ENCODE data around the gene ICE2.
"Not testable (repeated sequence)": the region's sequence is repeated elsewhere in the genome, so short reads cannot be mapped to it uniquely, and the experiment has no call there.

ICE2 gene

DNA sequence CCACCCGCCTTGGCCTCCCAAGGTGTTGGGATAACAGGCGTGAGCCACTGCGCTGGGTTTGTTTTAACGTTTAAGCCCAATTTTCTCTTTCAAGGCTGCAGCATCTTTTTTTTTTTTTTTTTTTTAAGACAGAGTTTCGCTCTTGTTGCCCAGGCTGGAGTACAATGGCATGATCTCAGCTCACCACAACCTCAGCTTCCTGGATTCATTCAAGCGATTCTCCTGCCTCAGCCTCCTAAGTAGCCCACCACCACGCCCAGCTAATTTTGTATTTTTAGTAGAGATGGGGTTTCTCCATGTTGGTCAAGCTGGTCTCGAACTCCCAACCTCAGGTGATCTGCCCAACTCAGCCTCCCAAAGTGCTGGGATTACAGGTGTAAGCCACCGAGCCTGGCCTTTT is 68.6 kb downstream of the ICE2 start:
- not testable (repeated sequence) for DNase-seq (ENCODE audit: low read depth in 3 of 3)

DNA sequence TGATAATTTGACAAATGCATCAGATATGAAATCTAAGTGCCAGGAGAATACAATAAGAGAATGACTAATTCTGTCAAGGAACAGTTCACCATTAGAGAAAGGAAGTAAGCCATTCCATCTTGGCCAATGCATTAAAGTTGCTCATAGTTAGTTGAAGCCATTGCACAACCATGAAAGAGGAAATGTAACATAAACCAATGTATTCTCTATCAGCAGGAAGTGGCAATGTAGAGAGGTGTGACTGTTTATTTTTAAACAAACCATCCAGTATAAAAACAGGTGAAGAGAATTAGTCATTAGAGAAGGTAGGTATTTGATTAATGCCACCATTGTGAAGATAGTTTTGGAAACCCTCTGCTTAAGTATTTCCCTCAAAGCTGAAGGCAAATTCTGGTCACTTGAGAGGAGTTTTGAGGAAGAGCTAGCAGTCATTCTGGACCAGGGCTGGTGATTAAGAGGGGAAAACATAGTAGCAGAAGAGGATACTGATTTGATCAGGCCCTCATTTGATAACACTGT is 70.4 kb downstream of the ICE2 start:
- DNase-seq (ENCODE audit: low read depth in 3 of 3) = no peak

DNA sequence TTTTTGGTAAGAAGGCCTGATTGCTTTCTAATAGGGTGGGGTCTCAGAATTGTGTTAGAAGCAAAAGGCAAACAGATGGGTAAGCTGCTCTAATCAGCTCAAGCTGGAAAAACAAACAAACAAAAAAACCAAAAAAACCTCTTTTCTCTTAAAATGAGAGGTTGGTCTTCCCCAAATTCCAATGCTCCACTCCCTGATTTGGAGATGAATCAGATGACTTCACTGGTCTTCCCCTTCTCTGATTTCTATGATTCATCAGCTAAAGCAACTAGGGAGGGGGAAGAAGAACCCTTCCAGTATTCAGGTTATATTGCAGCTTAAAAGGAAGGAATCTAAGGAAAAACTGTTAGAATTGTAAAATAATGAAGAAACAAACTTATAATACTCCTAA is 71.5 kb downstream of the ICE2 start:
- DNase-seq (ENCODE audit: low read depth in 3 of 3) = no peak

DNA sequence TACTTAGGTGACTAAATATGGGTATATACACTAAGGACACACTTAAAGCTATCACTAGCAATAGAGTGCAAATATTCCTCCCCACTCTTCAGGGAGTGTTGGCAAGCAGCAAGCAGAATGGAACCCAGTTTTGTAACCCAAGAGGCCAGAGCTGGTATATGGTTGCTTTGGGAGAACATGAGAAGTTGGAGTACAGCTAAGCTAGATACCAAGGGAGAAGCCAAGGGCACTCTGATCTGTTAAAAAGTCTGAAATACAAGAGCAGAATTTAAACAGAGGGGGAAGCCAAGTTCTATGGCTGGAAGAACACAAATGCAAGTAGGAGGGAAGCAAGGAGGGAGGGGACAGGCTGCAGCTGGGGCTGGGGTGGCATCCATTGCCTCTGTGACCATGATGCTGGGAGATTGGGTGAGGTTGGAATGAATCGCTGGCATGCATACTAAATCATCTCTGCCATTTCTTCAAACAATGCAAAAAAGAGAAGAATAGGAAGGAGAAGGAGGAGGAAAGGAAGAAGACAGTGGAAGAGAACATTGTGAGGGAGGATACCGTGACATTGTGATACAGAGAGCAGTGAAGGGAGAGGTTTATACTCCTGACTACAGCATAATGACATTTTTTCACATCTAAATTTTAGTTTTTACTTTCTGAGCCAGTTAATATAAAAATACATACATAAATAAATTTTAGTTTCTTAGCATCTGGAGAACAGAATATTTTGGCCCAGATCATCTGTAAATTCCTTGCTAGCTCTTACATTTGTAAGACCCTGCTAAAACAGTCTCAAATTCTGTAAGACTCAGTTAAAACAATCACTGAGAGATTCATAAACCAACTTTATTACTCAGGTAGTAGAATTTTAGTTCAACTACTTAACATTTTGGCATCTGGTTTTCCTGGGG is 72.2 kb downstream of the ICE2 start:
- no peak for DNase-seq (ENCODE audit: low read depth in 3 of 3)

DNA sequence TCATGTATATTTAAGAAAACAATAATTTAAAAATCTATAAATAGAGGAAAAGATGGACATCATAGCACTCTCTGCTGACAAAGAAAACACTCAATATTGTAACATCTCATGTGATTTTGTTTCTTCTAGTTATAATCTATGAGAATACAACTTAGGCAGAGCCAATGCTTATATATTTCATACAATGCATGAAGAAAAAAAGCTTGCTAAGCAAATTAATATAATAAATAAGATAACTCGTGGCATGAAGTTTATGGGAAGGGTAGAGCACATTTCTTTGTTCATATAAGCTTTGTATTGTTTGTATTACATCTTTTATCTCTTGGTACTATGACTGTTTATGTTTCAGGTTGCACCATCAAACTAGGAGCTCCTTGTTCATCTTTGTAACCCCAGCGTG is 73.5 kb downstream of the ICE2 start:
- no peak for DNase-seq (ENCODE audit: low read depth in 3 of 3)

DNA sequence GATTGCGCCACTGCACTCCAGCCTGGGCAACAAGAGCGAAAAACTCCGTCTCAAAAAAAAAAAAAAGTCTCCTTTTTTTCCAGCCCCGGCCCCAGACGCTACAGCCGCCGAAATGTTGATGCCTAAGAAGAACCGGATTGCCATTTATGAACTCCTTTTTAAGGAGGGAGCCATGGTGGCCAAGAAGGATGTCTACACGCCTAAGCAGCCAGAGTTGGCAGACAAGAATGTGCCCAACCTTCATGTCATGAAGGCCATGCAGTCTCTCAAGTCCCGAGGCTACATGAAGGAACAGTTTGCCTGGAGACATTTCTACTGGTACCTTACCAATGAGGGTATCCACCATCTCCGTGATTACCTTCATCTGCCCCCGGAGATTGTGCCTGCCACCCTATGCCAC is 74.6 kb downstream of the ICE2 start:
- DNase-seq (ENCODE audit: low read depth in 3 of 3) = not testable (repeated sequence)

DNA sequence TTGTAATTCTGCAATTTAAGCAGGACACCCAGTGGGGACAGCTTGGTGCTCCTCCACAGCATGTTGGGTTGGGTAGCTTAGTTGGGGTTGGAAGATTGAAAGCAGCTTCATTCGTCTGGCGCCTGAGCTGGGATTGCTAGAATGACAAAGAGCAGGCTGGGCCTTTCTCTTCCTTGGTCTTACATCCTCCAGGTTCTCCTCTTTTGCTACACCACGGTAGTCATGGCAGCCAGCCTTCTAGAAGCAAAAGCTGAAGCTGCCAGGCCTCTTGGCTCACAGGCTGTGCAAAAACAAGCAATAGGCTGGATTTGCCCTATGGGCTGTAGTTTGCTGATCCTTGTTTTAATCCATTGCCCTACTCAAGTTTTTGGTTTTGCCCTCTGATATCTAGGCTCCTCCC is 78.0 kb downstream of the ICE2 start:
- DNase-seq (ENCODE audit: low read depth in 3 of 3) = no peak

DNA sequence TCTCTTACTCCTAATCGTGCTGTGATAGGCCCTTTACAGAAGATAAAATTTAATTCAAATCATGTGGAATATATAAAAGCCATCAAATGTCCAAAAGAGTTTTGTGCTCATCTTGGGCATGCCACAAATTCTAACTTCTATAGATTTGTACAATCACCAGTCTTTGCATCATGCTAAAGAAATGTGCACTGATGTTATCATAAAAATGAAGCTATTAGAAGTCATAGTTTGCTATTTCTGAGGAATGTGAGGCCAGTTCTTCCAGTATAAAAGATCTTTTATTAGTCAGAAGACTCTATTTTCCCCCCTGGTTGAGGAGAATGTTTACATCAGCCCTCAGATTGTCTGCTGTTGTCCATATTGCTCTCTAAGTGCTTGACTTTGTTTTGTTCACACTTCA is 79.0 kb downstream of the ICE2 start:
- DNase-seq (ENCODE audit: low read depth in 3 of 3) = no peak

DNA sequence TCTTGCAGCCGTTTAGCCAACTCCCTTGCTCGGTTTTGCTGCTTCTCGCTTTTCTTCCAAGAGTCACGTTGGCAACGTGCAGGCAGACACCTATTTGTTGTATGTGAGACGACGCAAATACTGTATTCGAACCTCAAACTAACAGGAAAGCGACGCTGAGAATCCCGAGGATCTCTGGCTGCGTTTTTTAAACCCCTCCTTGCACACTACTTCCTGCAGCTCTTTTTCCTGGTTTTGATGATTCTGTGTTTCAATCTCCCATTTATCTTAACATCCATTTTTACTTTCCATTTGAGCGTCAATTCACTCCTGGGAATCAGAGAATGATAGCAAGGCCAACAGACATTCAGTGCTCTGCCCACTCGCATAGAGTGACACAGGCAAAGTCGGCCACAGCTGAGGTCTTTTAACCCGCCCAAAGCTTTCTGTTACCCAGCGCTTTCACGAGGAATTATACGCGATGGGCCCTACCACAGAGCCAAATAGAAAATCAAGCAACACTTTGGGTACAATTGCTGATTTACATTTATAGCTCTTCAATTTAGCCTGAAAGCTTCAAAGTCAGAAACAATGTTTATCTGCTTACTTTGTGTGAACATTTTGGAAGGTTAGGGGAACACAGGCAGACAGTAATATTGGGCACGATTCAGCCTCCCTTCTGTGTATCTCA is 79.6 kb downstream of the ICE2 start:
- no peak for DNase-seq (ENCODE audit: low read depth in 3 of 3)

DNA sequence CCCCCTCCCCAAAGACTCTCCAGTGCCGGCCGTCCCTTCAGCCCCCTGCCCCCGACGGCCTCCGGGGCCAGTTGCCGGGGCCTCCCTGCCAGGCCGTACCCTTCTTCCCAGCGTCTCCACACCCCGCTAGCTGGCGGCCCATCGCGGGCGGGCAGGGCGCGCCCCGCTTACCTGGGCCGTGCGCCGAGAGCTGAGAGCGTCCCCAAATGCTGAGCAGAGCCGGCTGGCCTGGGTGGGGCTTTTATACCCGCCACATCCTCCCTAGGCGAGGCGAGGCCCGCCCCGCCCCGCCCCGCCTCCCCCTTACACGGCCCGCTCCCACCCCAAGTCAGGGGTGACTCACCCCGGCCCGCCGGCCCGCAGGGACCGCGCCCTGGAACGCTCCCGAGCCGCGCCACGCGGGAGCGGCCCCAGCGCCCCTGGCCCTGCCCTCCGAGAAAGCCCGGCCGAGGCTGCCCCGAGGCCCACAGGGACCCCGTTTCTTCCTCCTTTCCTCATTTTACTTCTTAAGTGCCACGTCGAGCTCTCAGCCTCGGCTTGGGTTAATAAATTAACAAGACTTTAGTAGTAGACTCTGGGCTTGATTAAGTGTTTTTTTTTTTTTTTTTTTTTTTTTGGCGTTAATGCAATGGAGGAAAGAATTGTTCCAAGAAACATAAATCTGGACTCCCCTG is 81.0 kb downstream of the ICE2 start, which contains the start of gene ANXA2:
TSS of gene ANXA2 (minus strand) at position 215 of the 674 bp plus-strand sequence. CDS start 11,911 bp downstream, outside the sequence.
- peak; percentile 61 to 76 (median 68) for DNase-seq (ENCODE audit: low read depth in 3 of 3)

DNA sequence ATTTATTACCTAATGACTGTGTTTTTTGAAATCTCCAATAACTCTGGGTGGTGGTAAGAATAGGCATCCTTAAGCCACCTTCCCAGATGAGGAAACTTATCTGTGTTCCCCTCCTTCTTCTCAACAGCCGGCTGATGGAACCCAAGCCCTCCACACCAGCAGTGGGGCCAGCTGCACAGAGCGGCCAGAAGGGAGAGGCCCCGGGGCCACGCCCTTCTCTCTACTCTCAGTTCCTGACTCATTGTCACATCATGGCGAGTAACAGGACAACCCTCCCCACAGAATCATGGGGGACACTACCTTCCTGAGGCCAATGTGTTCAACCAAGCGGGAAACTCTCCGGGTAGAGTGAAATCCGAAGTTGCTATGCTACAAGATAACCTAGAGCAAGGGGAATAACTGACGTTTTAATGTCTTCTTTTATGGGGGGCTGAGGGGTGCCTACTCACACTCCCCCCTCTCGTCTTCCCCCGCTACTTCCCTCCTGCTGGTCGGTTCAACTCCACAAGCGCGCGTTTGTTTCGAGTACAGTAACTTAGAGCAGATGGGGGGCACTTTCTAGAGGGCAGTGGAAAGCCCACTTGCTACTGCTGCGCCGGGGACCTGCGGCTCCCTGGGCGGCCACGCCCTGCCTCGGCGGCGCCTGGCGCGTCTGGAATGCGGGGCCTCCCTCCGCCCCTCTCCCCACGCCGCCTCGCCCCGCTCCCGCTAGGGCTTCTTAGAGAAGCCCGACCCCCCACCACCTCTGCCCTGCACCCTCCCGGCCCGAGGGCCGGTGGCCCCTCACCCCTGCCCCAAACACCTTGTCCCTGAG is 81.8 kb downstream of the ICE2 start:
- DNase-seq (ENCODE audit: low read depth in 3 of 3) = peak in 1 of 3 donors; percentile 56

DNA sequence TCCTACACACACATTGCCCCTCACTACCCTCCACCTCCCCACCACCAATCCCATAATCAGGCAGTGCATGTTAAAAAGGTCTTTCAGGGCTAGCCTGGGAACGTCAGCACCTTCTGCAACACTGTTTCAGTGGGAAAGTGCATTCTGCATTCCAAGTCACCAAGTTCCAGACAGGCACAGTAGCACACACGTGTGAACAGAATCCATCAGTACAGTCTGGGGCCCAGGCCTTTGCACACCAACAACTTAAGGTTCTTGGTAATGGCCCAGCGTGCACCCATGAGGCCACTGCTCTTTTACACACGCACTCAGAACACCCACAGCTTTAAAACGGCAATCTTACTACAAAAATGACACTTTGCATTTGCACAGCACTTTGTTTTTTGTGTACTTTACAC is 82.4 kb downstream of the ICE2 start:
- no peak for DNase-seq (ENCODE audit: low read depth in 3 of 3)

DNA sequence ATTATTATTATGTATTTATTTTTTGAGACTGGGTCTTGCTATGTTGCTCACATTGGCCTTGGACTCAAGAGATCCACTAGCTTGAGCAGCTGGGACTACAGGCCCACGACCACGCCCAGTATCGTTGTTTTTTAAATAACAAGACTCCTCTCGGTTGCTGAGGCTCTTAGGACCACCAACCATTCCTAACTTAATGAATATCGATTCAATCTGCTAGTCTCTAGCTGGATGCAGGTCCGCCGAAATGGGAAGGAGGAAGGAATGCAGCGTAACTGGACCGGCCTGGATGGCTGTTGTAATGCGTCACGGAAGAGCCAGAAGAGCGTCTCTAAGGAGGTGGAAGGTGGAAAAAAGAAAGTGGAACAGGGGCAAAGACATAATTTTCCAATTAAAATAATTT is 82.8 kb downstream of the ICE2 start:
- no peak for DNase-seq (ENCODE audit: low read depth in 3 of 3)

DNA sequence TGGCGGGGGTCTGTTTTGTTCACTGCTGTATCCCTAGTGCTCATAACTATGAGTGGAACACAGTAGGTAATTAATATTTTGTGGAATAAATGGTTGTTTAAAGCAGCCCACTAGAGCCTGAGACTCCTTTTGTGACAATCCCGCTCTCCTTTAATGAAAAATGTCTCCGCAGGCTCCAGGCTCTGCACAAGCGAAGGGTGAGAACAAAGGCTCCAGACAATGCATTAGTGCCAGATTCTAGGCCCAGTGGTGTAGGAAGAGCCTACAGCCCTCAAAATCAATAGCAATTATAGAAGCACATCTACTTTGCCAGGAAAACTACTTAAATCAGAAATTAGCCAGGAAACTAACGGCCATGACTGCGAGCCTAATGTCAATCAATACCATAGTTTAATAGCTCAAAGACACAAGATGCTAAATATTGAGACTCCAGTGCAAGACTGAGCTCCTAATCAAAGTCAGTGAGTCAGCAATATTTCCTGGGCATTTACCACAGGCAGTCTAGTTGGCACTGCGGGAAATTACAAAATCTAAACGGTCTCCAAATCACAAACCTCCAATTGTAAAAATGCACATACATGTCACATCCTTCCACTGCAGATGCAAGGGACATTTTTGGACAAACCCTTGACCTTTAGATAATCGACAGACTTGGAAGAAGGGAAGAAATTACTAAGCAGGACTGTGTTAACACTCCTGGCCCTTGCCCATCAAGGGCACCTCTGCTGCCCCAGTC is 83.5 kb downstream of the ICE2 start:
- no peak for DNase-seq (ENCODE audit: low read depth in 3 of 3)

DNA sequence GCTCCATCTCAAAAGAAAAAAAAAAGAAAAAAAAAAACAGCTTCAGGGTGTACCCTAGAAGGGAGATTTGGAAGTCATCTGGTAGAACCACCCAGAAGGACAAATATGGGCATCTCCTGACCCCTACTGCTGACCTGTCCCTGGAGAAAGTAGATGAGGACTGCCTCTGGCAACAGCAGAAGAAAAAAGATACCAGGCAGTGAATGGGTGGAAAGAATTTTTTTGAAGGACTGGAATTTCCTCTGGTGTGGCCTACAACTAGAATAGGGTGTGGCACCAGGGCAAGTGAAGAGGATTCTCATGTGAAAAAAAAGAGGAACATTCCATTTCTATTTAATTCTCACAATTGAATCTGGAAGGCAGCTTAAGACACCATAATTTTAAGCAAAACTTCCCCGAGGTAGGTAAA is 84.2 kb downstream of the ICE2 start:
- DNase-seq (ENCODE audit: low read depth in 3 of 3) = no peak

DNA sequence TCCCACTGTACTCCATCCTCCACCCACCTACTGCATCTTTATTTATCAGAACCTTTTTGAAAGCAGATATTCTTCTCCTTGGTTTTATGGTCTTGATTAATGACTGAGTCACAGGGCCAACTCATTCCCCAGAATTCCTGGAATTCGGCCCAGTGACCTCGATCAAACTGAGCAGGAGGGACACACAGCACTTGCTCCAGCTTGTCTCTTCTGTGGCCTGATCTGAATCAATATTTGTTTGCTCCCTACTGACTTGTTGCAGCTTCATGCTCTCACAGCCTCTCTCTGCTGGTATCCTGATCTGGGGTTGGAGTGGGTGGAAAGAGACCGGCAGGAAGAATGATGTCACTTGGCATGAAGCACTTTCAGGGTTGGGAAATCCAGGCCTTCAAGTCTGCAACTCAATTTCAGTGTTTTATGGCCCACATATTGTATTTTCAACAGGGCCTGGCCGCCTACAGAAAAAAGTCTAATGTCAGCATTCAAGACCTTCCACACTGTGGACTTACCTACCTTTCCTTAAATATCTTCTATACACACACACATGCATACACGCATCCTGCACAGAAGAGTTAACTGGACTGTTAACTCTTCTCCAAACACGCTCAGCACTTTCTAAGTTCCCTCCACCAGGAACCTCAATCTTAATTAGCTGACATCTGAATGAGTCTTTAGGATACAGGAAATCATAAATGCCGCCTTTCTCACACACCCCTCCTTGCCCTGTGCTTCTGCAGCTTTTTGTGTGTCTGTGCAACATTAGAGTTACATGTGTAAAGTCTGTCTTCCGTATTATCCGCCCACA is 85.8 kb downstream of the ICE2 start:
- no peak for DNase-seq (ENCODE audit: low read depth in 3 of 3)

DNA sequence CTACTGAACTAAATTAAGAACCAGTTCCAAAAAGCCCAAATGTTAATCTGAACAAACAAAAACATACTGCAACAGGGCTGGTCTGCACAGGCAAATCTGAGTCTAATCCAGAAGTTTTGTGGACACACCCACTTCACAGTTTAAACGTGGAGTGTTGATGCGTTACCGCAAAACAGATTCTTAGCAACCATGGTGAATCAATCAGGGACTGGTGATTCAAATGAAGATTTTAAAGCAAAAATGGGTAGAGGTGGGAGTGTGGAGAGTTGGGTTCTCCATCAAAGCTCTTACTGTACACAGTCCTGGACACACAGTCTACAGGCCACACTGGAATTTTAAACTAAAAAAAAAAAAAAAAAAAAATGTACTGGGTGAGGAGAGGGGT is 86.3 kb downstream of the ICE2 start:
- no peak for DNase-seq (ENCODE audit: low read depth in 3 of 3)

DNA sequence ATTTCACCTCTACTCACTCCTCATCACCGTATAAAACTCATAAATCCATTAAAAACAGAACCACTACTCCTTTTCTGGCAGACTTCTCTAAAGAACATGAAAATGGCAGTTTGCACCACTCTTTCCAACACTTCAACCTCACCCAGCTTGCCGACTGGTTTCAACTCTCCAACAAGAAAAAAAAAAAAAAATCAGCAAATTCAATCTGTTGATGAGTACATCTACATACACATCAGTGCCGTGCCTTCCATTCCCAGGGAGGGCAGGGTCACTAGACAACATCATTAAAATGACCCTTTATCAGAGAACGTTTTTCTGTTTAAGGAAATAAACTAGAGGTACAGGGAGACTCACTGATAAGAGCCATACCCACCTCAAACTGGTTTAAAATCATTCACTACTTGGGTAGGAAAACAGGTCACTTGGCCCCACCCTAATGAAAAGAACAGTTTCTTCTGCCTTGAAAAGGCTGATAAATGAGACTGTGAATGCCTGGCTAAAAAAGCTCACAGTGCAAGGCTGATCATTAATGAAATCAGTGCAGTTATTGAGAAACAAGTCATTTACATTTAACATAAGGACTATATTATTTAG is 87.1 kb downstream of the ICE2 start:
- no peak for DNase-seq (ENCODE audit: low read depth in 3 of 3)

DNA sequence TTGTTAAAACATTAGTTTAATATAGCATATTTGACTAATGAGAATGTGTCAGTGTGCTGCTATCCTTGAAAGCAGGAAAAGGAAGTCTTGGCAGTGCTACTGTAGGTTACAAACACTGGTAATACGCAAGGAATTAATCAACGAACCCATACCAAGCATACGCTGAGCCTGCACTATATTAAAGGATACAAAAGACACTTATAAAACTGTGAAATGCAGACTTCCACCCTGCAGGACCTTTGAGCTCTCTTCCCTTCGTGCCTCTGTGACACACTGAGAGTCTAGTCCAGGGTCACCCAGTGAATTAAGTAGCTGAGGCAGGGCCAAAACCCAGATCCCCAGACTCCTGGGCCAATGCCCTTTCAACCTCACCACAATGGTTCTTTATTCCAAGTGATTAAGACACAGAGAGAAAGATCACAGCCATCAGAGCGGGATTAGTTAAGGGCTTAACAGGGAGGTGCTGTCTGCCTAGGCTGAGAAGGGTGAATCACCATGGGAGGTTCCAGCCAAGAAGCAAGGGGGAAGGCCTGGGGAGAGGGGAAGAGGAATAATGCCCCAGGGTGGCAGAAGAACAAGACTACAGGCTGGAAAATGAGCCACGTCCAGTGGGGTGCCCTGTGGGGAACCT is 88.0 kb downstream of the ICE2 start:
- DNase-seq (ENCODE audit: low read depth in 3 of 3) = no peak

Data from stimulated activated CD4-positive, alpha-beta T cell treated with anti-CD3 and anti-CD28 coated beads, TNF-alpha, amount 100 ng/mL, for 48 hours (primary cell).